ENCODE measurements around the gene CCDC9B.

Gene CCDC9B

GRCh38 chr15:40345225-40345866, 4.6 kb upstream of the CCDC9B start:
- Histone ChIP-seq H3K27ac (ENCODE audit: insufficient read depth, low read length, poor library complexity, severe bottlenecking) (no peak overlapping the region), H3K9me3 (ENCODE audit: control insufficient read depth, low read length) (no peaks in the 10 kb centered on the region), H3K4me3 (ENCODE audit: insufficient read depth, low read depth, low read length, poor library complexity, severe bottlenecking) (no peak overlapping the region), H3K27me3 (replicated peaks; ENCODE audit: control insufficient read depth, insufficient read depth, low read length, poor library complexity, severe bottlenecking) (no peaks in the 10 kb centered on the region), H3K4me1 (ENCODE audit: control insufficient read depth, insufficient read depth, low read length, poor library complexity, severe bottlenecking) (no peaks in the 10 kb centered on the region), H3K36me3 (ENCODE audit: control insufficient read depth, insufficient read depth, low read length) (no peaks in the 10 kb centered on the region)
- DNase-seq: no peak

- H3K27me3 ChIP-seq (replicated peaks; ENCODE audit: control insufficient read depth, insufficient read depth, low read length, poor library complexity, severe bottlenecking): no peaks in the 10 kb centered on the region
- DNase-seq: peak; percentile 32 to 56 (median 36)
- no peaks in the 10 kb centered on the region for H3K9me3 ChIP-seq (ENCODE audit: control insufficient read depth, low read length)
- no peak overlapping the region for H3K4me3 ChIP-seq (ENCODE audit: insufficient read depth, low read depth, low read length, poor library complexity, severe bottlenecking)
- no peak overlapping the region for H3K27ac ChIP-seq (ENCODE audit: insufficient read depth, low read length, poor library complexity, severe bottlenecking)
- H3K4me1 ChIP-seq (ENCODE audit: control insufficient read depth, insufficient read depth, low read length, poor library complexity, severe bottlenecking): no peaks in the 10 kb centered on the region
- no peaks in the 10 kb centered on the region for H3K36me3 ChIP-seq (ENCODE audit: control insufficient read depth, insufficient read depth, low read length)
Observed at GRCh38 chr15:40344631-40345120, 3.9 kb upstream of the CCDC9B start.

GRCh38 chr15:40344217-40344616, 3.5 kb upstream of the CCDC9B start:
- no peak overlapping the region for H3K4me3 ChIP-seq (ENCODE audit: insufficient read depth, low read depth, low read length, poor library complexity, severe bottlenecking)

GRCh38 chr15:40343512-40343911, 2.8 kb upstream of the CCDC9B start:
- Histone ChIP-seq H3K4me1 (ENCODE audit: control insufficient read depth, insufficient read depth, low read length, poor library complexity, severe bottlenecking) (no peaks in the 10 kb centered on the region), H3K27me3 (replicated peaks; ENCODE audit: control insufficient read depth, insufficient read depth, low read length, poor library complexity, severe bottlenecking) (no peaks in the 10 kb centered on the region), H3K4me3 (ENCODE audit: insufficient read depth, low read depth, low read length, poor library complexity, severe bottlenecking) (no peak overlapping the region), H3K27ac (ENCODE audit: insufficient read depth, low read length, poor library complexity, severe bottlenecking) (no peak overlapping the region), H3K9me3 (ENCODE audit: control insufficient read depth, low read length) (no peaks in the 10 kb centered on the region), H3K36me3 (ENCODE audit: control insufficient read depth, insufficient read depth, low read length) (no peaks in the 10 kb centered on the region)
- DNase-seq: no peak

More at GRCh38 chr15:40344217-40344616, 3.5 kb upstream of the CCDC9B start:
- H3K27me3 ChIP-seq (replicated peaks; ENCODE audit: control insufficient read depth, insufficient read depth, low read length, poor library complexity, severe bottlenecking): no peaks in the 10 kb centered on the region
- no peaks in the 10 kb centered on the region for H3K4me1 ChIP-seq (ENCODE audit: control insufficient read depth, insufficient read depth, low read length, poor library complexity, severe bottlenecking)
- DNase-seq: no peak
- no peaks in the 10 kb centered on the region for H3K36me3 ChIP-seq (ENCODE audit: control insufficient read depth, insufficient read depth, low read length)
- no peaks in the 10 kb centered on the region for H3K9me3 ChIP-seq (ENCODE audit: control insufficient read depth, low read length)
- H3K27ac ChIP-seq (ENCODE audit: insufficient read depth, low read length, poor library complexity, severe bottlenecking): no peak overlapping the region

GRCh38 chr15:40342416-40343320, 1.9 kb upstream of the CCDC9B start:
- Histone ChIP-seq H3K9me3 (ENCODE audit: control insufficient read depth, low read length) (no peaks in the 10 kb centered on the region), H3K27me3 (replicated peaks; ENCODE audit: control insufficient read depth, insufficient read depth, low read length, poor library complexity, severe bottlenecking) (no peaks in the 10 kb centered on the region), H3K4me3 (ENCODE audit: insufficient read depth, low read depth, low read length, poor library complexity, severe bottlenecking) (no peak overlapping the region), H3K27ac (ENCODE audit: insufficient read depth, low read length, poor library complexity, severe bottlenecking) (no peak overlapping the region), H3K36me3 (ENCODE audit: control insufficient read depth, insufficient read depth, low read length) (no peaks in the 10 kb centered on the region), H3K4me1 (ENCODE audit: control insufficient read depth, insufficient read depth, low read length, poor library complexity, severe bottlenecking) (peaks cover 5% of the 10 kb centered on the region)
- DNase-seq: no peak

GRCh38 chr15:40340038-40340739, 550 bp downstream of the CCDC9B start:
- Histone ChIP-seq H3K36me3 (ENCODE audit: control insufficient read depth, insufficient read depth, low read length) (no peaks in the 10 kb centered on the region), H3K4me1 (ENCODE audit: control insufficient read depth, insufficient read depth, low read length, poor library complexity, severe bottlenecking) (peaks cover 5% of the 10 kb centered on the region), H3K4me3 (ENCODE audit: insufficient read depth, low read depth, low read length, poor library complexity, severe bottlenecking) (no peak overlapping the region), H3K27me3 (replicated peaks; ENCODE audit: control insufficient read depth, insufficient read depth, low read length, poor library complexity, severe bottlenecking) (no peaks in the 10 kb centered on the region), H3K9me3 (ENCODE audit: control insufficient read depth, low read length) (no peaks in the 10 kb centered on the region), H3K27ac (ENCODE audit: insufficient read depth, low read length, poor library complexity, severe bottlenecking) (no peak overlapping the region)
- no peak for DNase-seq

GRCh38 chr15:40339621-40339945, 1.2 kb downstream of the CCDC9B start:
- no peaks in the 10 kb centered on the region for H3K27me3 ChIP-seq (replicated peaks; ENCODE audit: control insufficient read depth, insufficient read depth, low read length, poor library complexity, severe bottlenecking)
- no peaks in the 10 kb centered on the region for H3K36me3 ChIP-seq (ENCODE audit: control insufficient read depth, insufficient read depth, low read length)
- H3K9me3 ChIP-seq (ENCODE audit: control insufficient read depth, low read length): no peaks in the 10 kb centered on the region
- H3K4me3 ChIP-seq (ENCODE audit: insufficient read depth, low read depth, low read length, poor library complexity, severe bottlenecking): no peak overlapping the region
- no peak for DNase-seq
- no peak overlapping the region for H3K27ac ChIP-seq (ENCODE audit: insufficient read depth, low read length, poor library complexity, severe bottlenecking)
- H3K4me1 ChIP-seq (ENCODE audit: control insufficient read depth, insufficient read depth, low read length, poor library complexity, severe bottlenecking): peaks cover 5% of the 10 kb centered on the region

GRCh38 chr15:40338921-40339620, 1.7 kb downstream of the CCDC9B start:
- peaks cover 6% of the 10 kb centered on the region for H3K4me1 ChIP-seq (ENCODE audit: control insufficient read depth, insufficient read depth, low read length, poor library complexity, severe bottlenecking)

GRCh38 chr15:40338041-40338657, 2.6 kb downstream of the CCDC9B start:
- H3K27ac ChIP-seq (ENCODE audit: insufficient read depth, low read length, poor library complexity, severe bottlenecking): no peak overlapping the region
- H3K36me3 ChIP-seq (ENCODE audit: control insufficient read depth, insufficient read depth, low read length): no peaks in the 10 kb centered on the region
- H3K9me3 ChIP-seq (ENCODE audit: control insufficient read depth, low read length): no peaks in the 10 kb centered on the region
- no peaks in the 10 kb centered on the region for H3K27me3 ChIP-seq (replicated peaks; ENCODE audit: control insufficient read depth, insufficient read depth, low read length, poor library complexity, severe bottlenecking)
- peak; percentile 50 to 63 (median 54) for DNase-seq
- peaks cover 9% of the 10 kb centered on the region for H3K4me1 ChIP-seq (ENCODE audit: control insufficient read depth, insufficient read depth, low read length, poor library complexity, severe bottlenecking)
- H3K4me3 ChIP-seq (ENCODE audit: insufficient read depth, low read depth, low read length, poor library complexity, severe bottlenecking): no peak overlapping the region

More at GRCh38 chr15:40338921-40339620, 1.7 kb downstream of the CCDC9B start:
- Histone ChIP-seq H3K27me3 (replicated peaks; ENCODE audit: control insufficient read depth, insufficient read depth, low read length, poor library complexity, severe bottlenecking) (no peaks in the 10 kb centered on the region), H3K4me3 (ENCODE audit: insufficient read depth, low read depth, low read length, poor library complexity, severe bottlenecking) (no peak overlapping the region), H3K9me3 (ENCODE audit: control insufficient read depth, low read length) (no peaks in the 10 kb centered on the region), H3K36me3 (ENCODE audit: control insufficient read depth, insufficient read depth, low read length) (no peaks in the 10 kb centered on the region), H3K27ac (ENCODE audit: insufficient read depth, low read length, poor library complexity, severe bottlenecking) (no peak overlapping the region)
- no peak for DNase-seq

Data from effector memory CD4-positive, alpha-beta T cell (primary cell).